OCI-LY3 (cell line): ENCODE data around the gene PTPRR.

ENCODE experiments used
- EZH2phosphoT487 ChIP-seq: fragments of 200-600 bp; shearing (Covaris generic); IDR thresholded peaks from 2 replicates; pipeline ENCODE4 v1.6.1; 2018; ENCODE audit warnings: antibody characterized with exemption, mixed run types, low read depth
- TF ChIP-seq, protein P1 (sequence below): fragments of 200-600, 300-600 bp; sonication (generic); IDR thresholded peaks from 2 replicates; pipeline ENCODE4 v1.5.1; 2014; ENCODE audit warnings: antibody characterized with exemption, low read length, low read depth

GRCh38 chr12:70845268-70845667 is 75.3 kb downstream of the PTPRR start:
- TF ChIP-seq EZH2phosphoT487 = no peak
- TF ChIP-seq, protein P1, sequence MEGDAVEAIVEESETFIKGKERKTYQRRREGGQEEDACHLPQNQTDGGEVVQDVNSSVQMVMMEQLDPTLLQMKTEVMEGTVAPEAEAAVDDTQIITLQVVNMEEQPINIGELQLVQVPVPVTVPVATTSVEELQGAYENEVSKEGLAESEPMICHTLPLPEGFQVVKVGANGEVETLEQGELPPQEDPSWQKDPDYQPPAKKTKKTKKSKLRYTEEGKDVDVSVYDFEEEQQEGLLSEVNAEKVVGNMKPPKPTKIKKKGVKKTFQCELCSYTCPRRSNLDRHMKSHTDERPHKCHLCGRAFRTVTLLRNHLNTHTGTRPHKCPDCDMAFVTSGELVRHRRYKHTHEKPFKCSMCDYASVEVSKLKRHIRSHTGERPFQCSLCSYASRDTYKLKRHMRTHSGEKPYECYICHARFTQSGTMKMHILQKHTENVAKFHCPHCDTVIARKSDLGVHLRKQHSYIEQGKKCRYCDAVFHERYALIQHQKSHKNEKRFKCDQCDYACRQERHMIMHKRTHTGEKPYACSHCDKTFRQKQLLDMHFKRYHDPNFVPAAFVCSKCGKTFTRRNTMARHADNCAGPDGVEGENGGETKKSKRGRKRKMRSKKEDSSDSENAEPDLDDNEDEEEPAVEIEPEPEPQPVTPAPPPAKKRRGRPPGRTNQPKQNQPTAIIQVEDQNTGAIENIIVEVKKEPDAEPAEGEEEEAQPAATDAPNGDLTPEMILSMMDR = no peak
